GM18511 (cell line): ENCODE data around the gene HCLS1.

Source experiments
- ATAC-seq: cut with Tn5 transposase; IDR thresholded peaks from one replicate; pipeline ENCODE4 v1.9.1; 2021; ENCODE audit warnings: mild to moderate bottlenecking, moderate library complexity; ENCODE audit not compliant: unreplicated experiment

Gene HCLS1

DNA sequence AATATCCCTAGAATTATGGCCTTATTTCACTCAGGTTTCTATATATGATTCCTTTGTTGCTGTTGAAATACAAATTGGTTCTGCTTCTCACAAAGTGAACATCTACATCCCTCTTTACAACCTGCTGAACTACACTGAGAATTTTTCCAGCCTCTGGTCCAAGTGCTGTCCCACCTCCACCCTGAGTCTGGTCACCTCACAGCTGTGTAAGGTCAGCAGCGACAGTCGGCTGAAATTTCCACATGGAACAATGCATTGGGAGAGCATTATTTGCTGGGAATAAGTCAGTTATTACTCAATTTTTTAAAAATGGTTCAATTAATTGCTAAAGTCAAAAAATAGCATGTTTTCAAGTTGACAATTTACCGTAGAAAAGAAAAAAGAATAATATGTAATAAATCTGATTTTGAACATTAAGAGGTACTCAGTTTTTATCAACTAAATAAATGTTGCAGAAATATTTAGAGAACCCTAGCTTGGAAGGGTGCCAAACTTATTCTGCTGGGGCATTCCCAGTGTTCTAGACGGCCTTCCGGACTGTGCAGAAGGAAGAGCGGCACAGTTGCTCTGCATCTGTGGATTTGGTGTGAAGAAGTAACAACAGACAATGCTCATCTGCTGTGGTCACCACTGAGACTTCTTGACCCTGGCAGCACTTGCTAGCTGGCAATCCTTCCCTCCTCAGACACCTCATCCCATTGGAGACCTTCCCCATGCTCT is 1.8 kb downstream of the HCLS1 start:
- no peak for ATAC-seq

GRCh38 chr3:121654493-121655385 is 6.0 kb downstream of the HCLS1 start:
- ATAC-seq: peak; percentile 85

- no peak for ATAC-seq
These were observed 9.0 kb downstream of the HCLS1 start for GRCh38 chr3:121651684-121652083.

DNA sequence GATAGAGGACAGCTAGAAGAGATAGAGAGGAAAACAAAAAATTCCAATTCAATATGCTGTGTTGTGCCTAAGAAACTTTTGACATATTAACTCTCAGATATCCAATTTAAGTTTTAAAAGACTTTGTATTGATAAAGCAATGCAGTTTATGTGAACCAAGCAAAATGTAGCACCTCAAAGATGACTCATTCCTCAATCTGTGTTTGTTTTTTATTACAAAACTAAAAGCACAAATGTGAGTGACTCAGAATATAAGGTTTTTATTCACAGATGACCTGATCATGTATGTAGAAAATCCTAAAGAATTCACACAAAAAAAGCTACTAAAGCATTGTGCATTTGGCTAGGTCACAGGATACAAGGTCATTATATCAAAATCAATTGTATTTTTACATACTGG is 11.1 kb downstream of the HCLS1 start:
- no peak for ATAC-seq

GRCh38 chr3:121648219-121648958 is 12.3 kb downstream of the HCLS1 start:
- no peak for ATAC-seq

- no peak for ATAC-seq
These were observed 15.6 kb downstream of the HCLS1 start for GRCh38 chr3:121645054-121645453.

- ATAC-seq: no peak
These were observed 17.9 kb downstream of the HCLS1 start for GRCh38 chr3:121642601-121643314.

DNA sequence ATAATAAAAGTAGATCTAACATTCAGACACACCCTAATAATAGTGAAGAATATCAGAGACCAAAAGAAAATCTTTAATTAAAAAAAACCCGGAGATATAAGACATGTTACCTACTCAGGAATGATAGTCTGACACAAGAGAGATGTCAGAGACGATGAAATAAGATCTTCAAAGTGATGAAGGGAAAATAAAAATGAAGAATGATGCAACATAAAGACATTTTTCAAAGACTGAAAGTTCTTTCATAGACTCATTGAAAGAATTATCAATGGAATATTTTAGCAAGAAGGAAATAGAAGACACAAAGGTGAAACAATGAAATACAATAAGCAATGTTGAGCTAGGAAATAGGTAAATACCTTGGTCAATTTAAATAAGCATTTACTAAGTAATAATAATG is 19.6 kb downstream of the HCLS1 start:
- no peak for ATAC-seq

DNA sequence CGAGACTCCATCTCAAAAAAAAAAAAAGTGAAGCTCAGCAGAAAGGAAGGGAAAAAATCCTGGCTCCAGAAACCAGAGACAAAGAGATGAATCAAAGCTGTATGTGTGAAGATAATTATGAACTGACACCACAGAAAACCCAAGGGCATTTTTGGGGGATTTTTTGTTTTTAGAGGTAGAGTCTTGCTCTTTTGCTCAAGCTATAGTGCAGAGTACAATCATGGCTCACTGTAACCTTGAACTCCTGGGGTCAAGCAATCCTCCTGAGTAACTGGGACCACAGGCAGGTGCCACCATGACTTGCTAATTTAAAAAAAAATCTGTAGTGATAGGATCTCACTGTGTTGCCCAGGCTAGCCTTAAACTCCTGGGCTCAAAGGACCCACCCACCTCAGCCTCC is 22.8 kb downstream of the HCLS1 start:
- no peak for ATAC-seq

GRCh38 chr3:121630355-121630754 is 30.3 kb downstream of the HCLS1 start:
- no peak for ATAC-seq

DNA sequence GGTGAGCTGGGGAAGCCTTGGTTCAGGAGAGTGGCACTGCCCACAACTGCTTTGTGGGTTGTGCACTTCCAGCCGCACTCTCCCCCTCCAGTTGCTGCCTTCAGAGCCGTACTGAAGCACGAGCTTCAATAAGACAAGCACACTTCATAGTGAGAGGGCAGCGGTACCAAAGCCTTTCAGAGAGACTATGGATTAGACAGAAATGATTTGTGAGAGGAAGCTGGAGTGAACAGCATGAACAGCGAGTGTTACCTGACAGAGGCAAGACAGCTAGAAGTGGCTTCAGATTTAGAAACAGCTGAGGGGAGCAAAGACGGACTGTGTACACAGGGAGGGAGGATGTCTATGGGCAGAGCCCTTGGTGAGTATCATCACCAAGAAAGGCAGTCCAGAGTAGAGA is 31.1 kb downstream of the HCLS1 start:
- no peak for ATAC-seq

- no peak for ATAC-seq
These were observed 33.1 kb downstream of the HCLS1 start for GRCh38 chr3:121627622-121628021.

GRCh38 chr3:121627211-121627610 is 33.5 kb downstream of the HCLS1 start:
- no peak for ATAC-seq

- no peak for ATAC-seq
These were observed 34.2 kb downstream of the HCLS1 start for GRCh38 chr3:121626495-121626894.

DNA sequence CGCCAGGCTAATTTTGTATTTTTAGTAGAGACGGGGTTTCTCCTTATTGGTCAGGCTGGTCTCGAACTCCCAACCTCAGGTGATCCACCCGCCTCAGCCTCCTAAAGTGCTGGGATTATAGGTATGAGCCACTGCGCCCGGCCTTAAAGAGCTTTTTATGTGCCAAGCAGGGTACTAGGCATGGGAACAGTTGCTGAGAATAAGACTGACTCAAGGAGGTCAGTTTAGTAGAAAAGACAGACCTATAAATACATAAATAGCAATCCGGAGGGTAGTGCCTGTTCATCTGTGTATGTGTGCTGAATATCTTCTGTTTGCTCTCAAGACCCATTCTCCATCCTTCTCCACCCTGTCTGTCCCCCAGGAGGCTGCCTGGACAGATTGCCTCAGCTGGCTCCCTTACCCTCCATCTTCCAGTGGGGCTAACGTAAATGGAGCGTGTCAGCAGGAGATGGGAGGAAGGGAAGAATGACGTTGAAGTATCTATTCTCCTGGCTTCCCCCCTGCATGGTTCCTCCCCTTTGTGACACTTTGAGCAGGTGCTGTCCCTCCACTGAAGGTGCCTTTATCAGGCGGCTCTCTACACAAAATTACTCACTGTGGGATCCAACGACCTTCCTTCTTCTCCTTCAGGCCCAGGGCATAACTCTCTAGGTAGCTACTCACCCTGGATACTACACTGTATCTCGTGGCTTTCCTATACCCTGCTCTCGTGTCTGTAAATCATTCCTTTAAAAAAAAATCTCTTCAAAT is 36.4 kb downstream of the HCLS1 start:
- no peak for ATAC-seq

DNA sequence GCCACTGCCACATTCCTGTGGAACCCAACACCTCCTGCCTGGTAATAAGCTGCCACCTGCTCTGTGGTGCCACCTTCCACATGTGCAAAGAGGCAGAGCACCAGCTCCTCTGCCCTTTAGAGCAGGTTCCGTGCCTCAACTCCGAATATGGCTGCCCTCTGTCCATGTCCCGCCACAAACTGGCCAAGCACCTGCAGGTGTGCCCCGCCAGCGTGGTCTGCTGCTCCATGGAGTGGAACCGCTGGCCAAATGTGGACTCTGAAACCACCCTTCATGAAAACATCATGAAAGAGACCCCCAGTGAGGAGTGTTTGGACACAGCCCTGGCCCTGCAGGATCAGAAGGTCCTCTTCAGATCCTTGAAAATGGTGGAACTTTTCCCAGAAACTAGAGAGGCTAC is 39.2 kb downstream of the HCLS1 start:
- no peak for ATAC-seq

DNA sequence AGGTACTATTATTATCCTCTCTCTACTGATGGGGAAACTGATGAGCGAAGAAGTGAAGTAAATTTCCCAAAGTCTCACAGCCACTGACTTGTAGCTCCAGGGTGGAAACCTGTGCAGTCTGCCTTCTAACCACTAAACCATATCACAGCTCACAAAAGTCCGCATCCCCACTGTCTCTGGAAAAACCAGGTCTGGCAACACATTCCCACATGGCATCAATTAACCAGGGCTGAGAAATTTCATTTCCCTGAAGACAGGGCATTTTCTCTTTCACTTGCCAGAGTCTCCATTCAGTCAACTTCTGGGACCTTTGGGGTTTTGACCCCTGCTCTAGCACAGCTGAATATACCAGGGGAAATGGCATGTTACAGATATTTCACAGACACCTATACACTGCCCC is 41.0 kb downstream of the HCLS1 start:
- ATAC-seq: no peak

DNA sequence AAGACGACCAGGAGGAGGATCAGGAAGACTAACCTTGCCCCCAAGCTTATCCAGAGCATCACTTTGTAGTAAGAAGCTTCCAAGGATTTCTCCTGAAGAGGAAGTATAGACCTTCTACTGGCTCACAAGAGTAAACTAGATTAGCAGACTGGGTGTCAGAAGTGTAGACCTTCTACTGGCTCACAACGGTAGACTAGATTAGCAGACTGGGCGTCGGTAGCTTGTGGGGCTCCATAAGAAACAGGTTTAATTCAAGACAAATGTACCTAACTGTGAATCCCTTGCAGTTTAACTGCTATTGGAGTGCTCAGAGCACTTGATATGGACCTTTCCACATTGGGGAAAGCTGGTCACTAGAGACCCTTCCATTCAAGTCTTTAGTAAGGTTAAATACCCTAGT is 54.6 kb downstream of the HCLS1 start:
- no peak for ATAC-seq

DNA sequence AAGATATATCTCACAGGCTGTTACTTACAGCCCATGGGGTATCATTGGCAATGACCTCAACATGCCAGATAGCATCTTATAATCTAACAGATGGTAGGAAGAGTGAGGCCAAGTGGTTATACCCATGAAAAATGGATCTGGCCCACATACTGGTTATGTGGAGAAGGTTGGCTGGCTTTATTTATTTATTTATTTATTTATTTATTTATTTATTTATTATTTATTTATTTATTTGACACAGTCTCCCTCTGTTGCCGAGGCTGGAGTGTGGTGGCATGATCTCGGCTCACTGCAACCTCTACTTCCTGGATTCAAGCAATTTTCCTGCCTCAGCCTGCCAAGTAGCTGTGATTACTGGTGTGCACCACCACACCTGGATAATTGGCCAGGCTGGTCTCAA is 55.9 kb downstream of the HCLS1 start:
- no peak for ATAC-seq

- ATAC-seq: no peak
These were observed 59.4 kb downstream of the HCLS1 start for GRCh38 chr3:121601212-121601812.
